ENCODE data around the gene GALNT2. TPM values are rescaled to one million over a fixed set of nuclear protein-coding genes. Genes with fewer than 3 reads are reported as not detected.
A peak's percentile ranks its signal among the peaks of the same experiment; 100 is the strongest.

Gene GALNT2
- total and polyA plus RNA-seq, 2 of the 13 experiments (the other 11 are each of a cell fraction or from before 2014, with no cell fraction given), result 39.3 to 39.6 TPM

GRCh38 chr1:230157420-230158390 is 90.7 kb downstream of the GALNT2 start (continued):
- TF ChIP-seq KDM2A (CRISPR knock-in tag; IDR thresholded peaks at IDR 0.05; ENCODE audit: borderline replicate concordance, low read depth) (no peak), ZBTB3 (CRISPR knock-in tag; IDR thresholded peaks at IDR 0.05; ENCODE audit: borderline replicate concordance, low read depth) (no peak), ZNF160 (CRISPR knock-in tag; IDR thresholded peaks at IDR 0.05) (no peak), FOSL2 (CRISPR knock-in tag; IDR thresholded peaks at IDR 0.05) (peak; percentile 49), PITX1 (CRISPR knock-in tag; IDR thresholded peaks at IDR 0.05) (peak; percentile 40; the same call in 1 of the 2 replicates), MBD4 (IDR thresholded peaks at IDR 0.05; ENCODE audit: borderline replicate concordance, low read length) (no peak), SUZ12 (IDR thresholded peaks at IDR 0.05; ENCODE audit: low read depth, low read length) (no peak), ZNF251 (CRISPR knock-in tag; IDR thresholded peaks at IDR 0.05) (no peak), CENPX (CRISPR knock-in tag; IDR thresholded peaks at IDR 0.05) (no peak), ZNF101 (CRISPR knock-in tag; IDR thresholded peaks at IDR 0.05; ENCODE audit: borderline replicate concordance, low read depth) (no peak), FOXK1 (CRISPR knock-in tag; IDR thresholded peaks at IDR 0.05; ENCODE audit: borderline replicate concordance, low read depth) (0 out of 2 replicates have a peak, but pooled peaks have one; percentile 32), SMC3 (IDR thresholded peaks at IDR 0.05; ENCODE audit: low read length) (no peak), MTF1 (CRISPR knock-in tag; IDR thresholded peaks at IDR 0.05) (no peak), NRL (CRISPR knock-in tag; IDR thresholded peaks at IDR 0.05; ENCODE audit: borderline replicate concordance) (no peak), UBTF (CRISPR knock-in tag; IDR thresholded peaks at IDR 0.05) (no peak), ZNF737 (CRISPR knock-in tag; IDR thresholded peaks at IDR 0.05; ENCODE audit: borderline replicate concordance) (no peak)
- TF ChIP-seq, protein P1, sequence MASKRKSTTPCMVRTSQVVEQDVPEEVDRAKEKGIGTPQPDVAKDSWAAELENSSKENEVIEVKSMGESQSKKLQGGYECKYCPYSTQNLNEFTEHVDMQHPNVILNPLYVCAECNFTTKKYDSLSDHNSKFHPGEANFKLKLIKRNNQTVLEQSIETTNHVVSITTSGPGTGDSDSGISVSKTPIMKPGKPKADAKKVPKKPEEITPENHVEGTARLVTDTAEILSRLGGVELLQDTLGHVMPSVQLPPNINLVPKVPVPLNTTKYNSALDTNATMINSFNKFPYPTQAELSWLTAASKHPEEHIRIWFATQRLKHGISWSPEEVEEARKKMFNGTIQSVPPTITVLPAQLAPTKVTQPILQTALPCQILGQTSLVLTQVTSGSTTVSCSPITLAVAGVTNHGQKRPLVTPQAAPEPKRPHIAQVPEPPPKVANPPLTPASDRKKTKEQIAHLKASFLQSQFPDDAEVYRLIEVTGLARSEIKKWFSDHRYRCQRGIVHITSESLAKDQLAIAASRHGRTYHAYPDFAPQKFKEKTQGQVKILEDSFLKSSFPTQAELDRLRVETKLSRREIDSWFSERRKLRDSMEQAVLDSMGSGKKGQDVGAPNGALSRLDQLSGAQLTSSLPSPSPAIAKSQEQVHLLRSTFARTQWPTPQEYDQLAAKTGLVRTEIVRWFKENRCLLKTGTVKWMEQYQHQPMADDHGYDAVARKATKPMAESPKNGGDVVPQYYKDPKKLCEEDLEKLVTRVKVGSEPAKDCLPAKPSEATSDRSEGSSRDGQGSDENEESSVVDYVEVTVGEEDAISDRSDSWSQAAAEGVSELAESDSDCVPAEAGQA (IDR thresholded peaks at IDR 0.05; ENCODE audit: low read depth), result no peak
- TF ChIP-seq, protein P1 (CRISPR knock-in tag; IDR thresholded peaks at IDR 0.05; ENCODE audit: borderline replicate concordance), result no peak
- TF ChIP-seq, protein P2, sequence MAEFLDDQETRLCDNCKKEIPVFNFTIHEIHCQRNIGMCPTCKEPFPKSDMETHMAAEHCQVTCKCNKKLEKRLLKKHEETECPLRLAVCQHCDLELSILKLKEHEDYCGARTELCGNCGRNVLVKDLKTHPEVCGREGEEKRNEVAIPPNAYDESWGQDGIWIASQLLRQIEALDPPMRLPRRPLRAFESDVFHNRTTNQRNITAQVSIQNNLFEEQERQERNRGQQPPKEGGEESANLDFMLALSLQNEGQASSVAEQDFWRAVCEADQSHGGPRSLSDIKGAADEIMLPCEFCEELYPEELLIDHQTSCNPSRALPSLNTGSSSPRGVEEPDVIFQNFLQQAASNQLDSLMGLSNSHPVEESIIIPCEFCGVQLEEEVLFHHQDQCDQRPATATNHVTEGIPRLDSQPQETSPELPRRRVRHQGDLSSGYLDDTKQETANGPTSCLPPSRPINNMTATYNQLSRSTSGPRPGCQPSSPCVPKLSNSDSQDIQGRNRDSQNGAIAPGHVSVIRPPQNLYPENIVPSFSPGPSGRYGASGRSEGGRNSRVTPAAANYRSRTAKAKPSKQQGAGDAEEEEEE (CRISPR knock-in tag; IDR thresholded peaks at IDR 0.05; ENCODE audit: borderline replicate concordance), result no peak

Measured in HepG2 (cell line).